AG04450 (cell line): ENCODE data around the gene PSMA8. TPM values are rescaled to one million over a fixed set of nuclear protein-coding genes. Genes with fewer than 3 reads are reported as not detected.
"Not testable (repeated sequence)": the region's sequence is repeated elsewhere in the genome, so short reads cannot be mapped to it uniquely, and the experiment has no call there.

ENCODE experiments used
- CTCF ChIA-PET: fragments of 300-600, 350-600 bp; formaldehyde crosslinking; extraction: SDS; loops from one replicate; lab custom pipeline; 2022; ENCODE audit warnings: antibody characterized with exemption, inconsistent platforms; lab: Charles Lee
- POLR2A ChIA-PET: fragments of 350-600 bp; formaldehyde crosslinking; extraction: SDS; loops from one replicate; lab custom pipeline; 2021; ENCODE audit warnings: antibody characterized with exemption, inconsistent platforms; lab: Yijun Ruan, JAX
- DNase-seq: peaks from one replicate; pipeline ENCODE4 v3.0.0-alpha.2; 2011; ENCODE audit warnings: low read depth, low spot score
- H3K27ac ChIP-seq: one replicate; pipeline ENCODE4 v1.5.1; 2012; ENCODE audit warnings: low read depth, low read length, control low read depth
- H3K27me3 ChIP-seq: one replicate; pipeline ENCODE4 v1.6.0; 2012; ENCODE audit warnings: low read length; ENCODE audit not compliant: control insufficient read depth, insufficient read depth
- H3K4me3 ChIP-seq: 2 replicates; pipeline ENCODE4 v1.5.1; 2011; ENCODE audit warnings: mild to moderate bottlenecking, low read depth, low read length, control low read depth
- H3K9me3 ChIP-seq: 2 replicates; pipeline ENCODE4 v1.5.1; 2012; ENCODE audit warnings: low read length; ENCODE audit not compliant: control insufficient read depth, insufficient read depth
- polyA plus RNA-seq: library from polyadenylated mRNA; depleted of rRNA; stranded (reverse); fragments of >200 nt; gene quantifications from 2 replicates; pipeline ENCODE4 v1.2.3, GENCODE V29; 2011
- TF ChIP-seq, protein P1 (sequence below): IDR thresholded peaks from 2 replicates; pipeline ENCODE4 v1.5.1; 2011; ENCODE audit warnings: low read depth, low read length, control low read depth, inconsistent platforms

The PSMA8 gene
- polyA plus RNA-seq, 1 experiment: not detected

DNA sequence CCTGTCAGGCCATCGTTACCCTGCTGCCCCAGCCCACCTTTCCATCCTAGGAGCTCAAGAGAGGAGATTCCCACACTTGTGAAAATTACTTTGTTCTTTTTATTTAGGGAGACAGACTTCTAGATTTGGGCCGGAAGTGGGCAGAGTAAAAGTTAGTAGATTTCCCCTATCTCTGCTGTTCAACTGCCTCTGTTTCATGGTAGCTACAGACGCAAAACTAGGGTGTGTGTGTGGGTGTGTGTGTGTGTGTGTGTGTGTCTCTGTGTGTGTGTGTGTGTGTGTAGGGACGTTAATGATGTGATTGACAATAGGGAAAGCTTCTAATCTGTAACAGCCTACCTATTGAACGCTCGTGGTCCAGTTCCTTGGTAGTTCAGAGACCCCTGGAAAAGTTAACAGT is 438 bp downstream of the PSMA8 start:
- H3K4me3 ChIP-seq: no peak overlapping the region
- H3K27me3 ChIP-seq: no peaks in the 10 kb centered on the region
- no peak overlapping the region for H3K27ac ChIP-seq
- TF ChIP-seq, protein P1, sequence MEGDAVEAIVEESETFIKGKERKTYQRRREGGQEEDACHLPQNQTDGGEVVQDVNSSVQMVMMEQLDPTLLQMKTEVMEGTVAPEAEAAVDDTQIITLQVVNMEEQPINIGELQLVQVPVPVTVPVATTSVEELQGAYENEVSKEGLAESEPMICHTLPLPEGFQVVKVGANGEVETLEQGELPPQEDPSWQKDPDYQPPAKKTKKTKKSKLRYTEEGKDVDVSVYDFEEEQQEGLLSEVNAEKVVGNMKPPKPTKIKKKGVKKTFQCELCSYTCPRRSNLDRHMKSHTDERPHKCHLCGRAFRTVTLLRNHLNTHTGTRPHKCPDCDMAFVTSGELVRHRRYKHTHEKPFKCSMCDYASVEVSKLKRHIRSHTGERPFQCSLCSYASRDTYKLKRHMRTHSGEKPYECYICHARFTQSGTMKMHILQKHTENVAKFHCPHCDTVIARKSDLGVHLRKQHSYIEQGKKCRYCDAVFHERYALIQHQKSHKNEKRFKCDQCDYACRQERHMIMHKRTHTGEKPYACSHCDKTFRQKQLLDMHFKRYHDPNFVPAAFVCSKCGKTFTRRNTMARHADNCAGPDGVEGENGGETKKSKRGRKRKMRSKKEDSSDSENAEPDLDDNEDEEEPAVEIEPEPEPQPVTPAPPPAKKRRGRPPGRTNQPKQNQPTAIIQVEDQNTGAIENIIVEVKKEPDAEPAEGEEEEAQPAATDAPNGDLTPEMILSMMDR: no peak
- no peaks in the 10 kb centered on the region; the same call in 1 of the 2 replicates for H3K9me3 ChIP-seq
- POLR2A ChIA-PET: no interaction called here
- CTCF ChIA-PET: no interaction called here
- DNase-seq: no peak

DNA sequence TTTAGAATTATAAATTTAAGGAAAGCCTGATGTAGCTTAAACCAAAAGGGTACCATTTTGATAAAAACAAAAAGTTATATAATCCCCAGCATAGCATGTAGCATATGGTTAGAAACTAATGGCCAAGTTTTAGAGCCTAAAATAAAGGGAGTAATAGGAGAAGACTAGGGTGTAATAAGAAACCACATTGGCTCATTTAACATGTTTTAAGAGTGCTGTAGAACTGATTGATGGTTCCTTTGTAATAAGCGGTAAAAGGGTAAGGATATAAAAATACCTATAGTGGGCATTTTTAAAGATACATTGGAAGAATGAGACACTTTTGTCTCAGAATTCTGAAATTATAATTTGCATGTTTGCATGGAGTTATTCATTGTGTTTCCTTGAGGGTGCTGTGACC is 1.9 kb downstream of the PSMA8 start:
- ChIA-PET CTCF (no interaction called here), POLR2A (no interaction called here)
- H3K9me3 ChIP-seq: no peaks in the 10 kb centered on the region; the same call in 1 of the 2 replicates
- H3K27me3 ChIP-seq: no peaks in the 10 kb centered on the region
- TF ChIP-seq, protein P1: no peak
- no peak for DNase-seq
- H3K4me3 ChIP-seq: no peak overlapping the region
- H3K27ac ChIP-seq: no peak overlapping the region

DNA sequence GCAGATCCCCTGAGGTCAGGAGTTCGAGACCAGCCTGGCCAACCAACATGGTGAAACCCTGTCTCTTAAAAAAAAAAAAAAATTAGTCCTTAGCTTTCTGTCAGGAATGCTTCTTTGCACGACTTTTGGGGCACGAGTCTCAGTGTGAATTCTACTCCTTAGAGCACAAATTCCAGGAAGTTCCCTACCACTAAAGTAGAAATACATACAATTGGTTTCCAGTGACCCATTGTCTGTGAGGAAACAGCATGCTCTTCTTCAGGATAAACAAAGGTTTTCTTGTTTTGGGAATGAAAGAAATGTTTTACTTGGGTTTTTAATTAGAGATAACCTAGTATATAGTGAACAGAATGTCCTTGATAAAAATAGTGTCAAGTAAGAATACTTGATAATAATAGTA is 23.7 kb downstream of the PSMA8 start:
- H3K27me3 ChIP-seq: no peaks in the 10 kb centered on the region
- TF ChIP-seq, protein P1: no peak
- CTCF ChIA-PET: no interaction called here
- H3K9me3 ChIP-seq: no peaks in the 10 kb centered on the region
- POLR2A ChIA-PET: no interaction called here
- H3K27ac ChIP-seq: no peak overlapping the region
- no peak overlapping the region for H3K4me3 ChIP-seq
- no peak for DNase-seq

DNA sequence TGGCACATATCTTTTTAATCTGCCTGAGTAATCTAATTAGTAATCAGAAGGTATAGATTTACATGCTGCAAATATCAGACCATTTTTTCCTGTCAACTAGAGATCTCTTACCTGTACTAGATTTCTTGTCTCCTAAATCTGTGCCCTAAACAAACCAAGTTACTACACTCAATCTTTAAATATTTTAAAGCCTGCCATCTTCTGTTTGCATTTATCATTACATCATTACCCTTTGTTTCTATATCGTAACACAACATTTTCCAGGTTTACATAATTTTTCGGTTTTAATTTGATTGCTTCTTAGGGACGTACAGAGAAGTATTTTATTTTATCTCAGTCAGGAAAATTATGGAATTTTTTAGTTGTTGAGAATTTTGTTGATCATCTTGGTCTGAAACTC is 25.7 kb downstream of the PSMA8 start:
- CTCF ChIA-PET: interaction anchor here (0.7 kb wide), 1 partner anchor 1653 kb away, joined by 3 read pairs; no protein-coding TSS in a partner anchor
- Histone ChIP-seq H3K27me3 (no peaks in the 10 kb centered on the region), H3K4me3 (no peak overlapping the region), H3K27ac (no peak overlapping the region), H3K9me3 (no peaks in the 10 kb centered on the region)
- POLR2A ChIA-PET: no interaction called here
- no peak for DNase-seq
- TF ChIP-seq, protein P1: no peak

DNA sequence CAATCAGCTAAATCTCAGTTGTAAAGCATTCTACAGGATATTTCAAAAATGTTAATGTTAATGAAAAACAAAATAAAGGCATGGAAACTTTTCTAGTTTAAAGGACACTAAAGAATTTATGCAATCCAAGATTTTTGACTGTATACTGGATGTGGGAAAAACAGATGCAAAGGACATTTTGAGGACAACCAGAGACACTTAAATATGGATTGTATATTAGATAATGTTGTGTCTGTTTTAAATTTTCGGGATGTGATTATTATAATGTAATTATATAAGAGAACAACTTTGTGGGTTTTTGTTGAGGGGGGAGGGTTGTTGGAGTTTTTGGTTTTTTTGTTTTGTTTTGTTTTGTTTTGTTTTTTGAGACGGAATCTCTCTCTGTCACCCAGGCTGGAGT is 30.9 kb downstream of the PSMA8 start:
- Histone ChIP-seq H3K27ac (no peak overlapping the region), H3K4me3 (no peak overlapping the region), H3K9me3 (no peaks in the 10 kb centered on the region), H3K27me3 (no peaks in the 10 kb centered on the region)
- ChIA-PET CTCF (no interaction called here), POLR2A (no interaction called here)
- no peak for DNase-seq
- TF ChIP-seq, protein P1: no peak

DNA sequence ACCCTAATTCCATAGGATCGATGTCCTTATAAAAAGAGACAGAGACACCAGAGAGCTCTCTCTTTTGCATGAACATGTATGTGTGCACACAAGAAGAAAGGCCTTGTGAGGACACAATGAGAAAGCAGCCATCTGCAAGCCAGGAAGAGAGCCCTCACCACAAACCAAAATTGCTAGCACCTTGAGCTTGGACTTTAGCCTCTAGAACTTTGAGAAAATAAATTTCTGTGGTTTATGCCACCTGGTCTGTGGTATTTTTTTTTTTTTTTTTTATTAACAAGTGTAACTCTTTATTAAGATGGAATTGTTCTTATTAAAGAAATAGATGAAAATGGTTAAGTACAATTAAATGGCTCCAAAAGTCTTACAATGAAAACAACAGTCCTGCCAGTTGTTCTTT is 33.9 kb downstream of the PSMA8 start:
- H3K27me3 ChIP-seq, H3K4me3 ChIP-seq, DNase-seq, POLR2A ChIA-PET, H3K27ac ChIP-seq, H3K9me3 ChIP-seq, CTCF ChIA-PET: not testable (repeated sequence)
